CD4-positive, alpha-beta T cell treated with Interleukin-10 for 1 hour (primary cell): ENCODE data around the gene NME2.
"Not testable (repeated sequence)": the region's sequence is repeated elsewhere in the genome, so short reads cannot be mapped to it uniquely, and the experiment has no call there.

ENCODE experiments used
- DNase-seq: peaks from one replicate; pipeline ENCODE4 v3.0.0-alpha.2; 2020

NME2 gene

GRCh38 chr17:51166198-51166986, at the start of gene NME2:
NME2 (plus strand) TSS chr17:51166411; CDS start chr17:51166831, 420 bp downstream.
- peak; percentile 69 for DNase-seq

- peak; percentile 19 for DNase-seq
Observed at GRCh38 chr17:51118330-51119195, 47.6 kb upstream of the NME2 start.

GRCh38 chr17:51119415-51120356, 46.5 kb upstream of the NME2 start:
- peak; percentile 45 for DNase-seq

- peak; percentile 59 for DNase-seq
Observed at GRCh38 chr17:51120357-51120738, 45.9 kb upstream of the NME2 start.

- peak; percentile 93 for DNase-seq
Observed at GRCh38 chr17:51120739-51121619, 45.2 kb upstream of the NME2 start, which contains the start of gene SPAG9. SPAG9 (minus strand) TSS chr17:51120868; CDS start chr17:51120656, 212 bp downstream.

GRCh38 chr17:51121620-51122472, 44.4 kb upstream of the NME2 start:
- peak; percentile 76 for DNase-seq

GRCh38 chr17:51122473-51123115, 43.6 kb upstream of the NME2 start:
- DNase-seq: not testable (repeated sequence)

GRCh38 chr17:51124640-51125503, 41.3 kb upstream of the NME2 start:
- DNase-seq: no peak

- peak; percentile 29 for DNase-seq
Observed at GRCh38 chr17:51128076-51128475, 38.1 kb upstream of the NME2 start.

- no peak for DNase-seq
Observed at GRCh38 chr17:51132964-51133319, 33.3 kb upstream of the NME2 start.

GRCh38 chr17:51133365-51133764, 32.8 kb upstream of the NME2 start:
- DNase-seq: no peak

- DNase-seq: no peak
Observed at GRCh38 chr17:51135956-51136355, 30.3 kb upstream of the NME2 start.

- DNase-seq: no peak
Observed at GRCh38 chr17:51142597-51142996, 23.6 kb upstream of the NME2 start.

- DNase-seq: no peak
Observed at GRCh38 chr17:51144266-51145022, 21.8 kb upstream of the NME2 start.

- no peak for DNase-seq
Observed at GRCh38 chr17:51147650-51148049, 18.6 kb upstream of the NME2 start.

- DNase-seq: no peak
Observed at GRCh38 chr17:51149163-51149562, 17.0 kb upstream of the NME2 start.

GRCh38 chr17:51150932-51151331, 15.3 kb upstream of the NME2 start:
- no peak for DNase-seq

GRCh38 chr17:51152766-51153209, 13.4 kb upstream of the NME2 start:
- DNase-seq: no peak
